SIG-M5 treated with dmso at 0.1 percent for 504 hours (cell line): ENCODE measurements around the gene MT1M.
A peak's percentile ranks its signal among the peaks of the same experiment; 100 is the strongest.

ENCODE experiments used
- DNase-seq: peaks from one replicate; lab custom pipeline; 2025; ENCODE audit not compliant: unreplicated experiment; lab: John Stamatoyannopoulos, UW

The MT1M gene

DNA sequence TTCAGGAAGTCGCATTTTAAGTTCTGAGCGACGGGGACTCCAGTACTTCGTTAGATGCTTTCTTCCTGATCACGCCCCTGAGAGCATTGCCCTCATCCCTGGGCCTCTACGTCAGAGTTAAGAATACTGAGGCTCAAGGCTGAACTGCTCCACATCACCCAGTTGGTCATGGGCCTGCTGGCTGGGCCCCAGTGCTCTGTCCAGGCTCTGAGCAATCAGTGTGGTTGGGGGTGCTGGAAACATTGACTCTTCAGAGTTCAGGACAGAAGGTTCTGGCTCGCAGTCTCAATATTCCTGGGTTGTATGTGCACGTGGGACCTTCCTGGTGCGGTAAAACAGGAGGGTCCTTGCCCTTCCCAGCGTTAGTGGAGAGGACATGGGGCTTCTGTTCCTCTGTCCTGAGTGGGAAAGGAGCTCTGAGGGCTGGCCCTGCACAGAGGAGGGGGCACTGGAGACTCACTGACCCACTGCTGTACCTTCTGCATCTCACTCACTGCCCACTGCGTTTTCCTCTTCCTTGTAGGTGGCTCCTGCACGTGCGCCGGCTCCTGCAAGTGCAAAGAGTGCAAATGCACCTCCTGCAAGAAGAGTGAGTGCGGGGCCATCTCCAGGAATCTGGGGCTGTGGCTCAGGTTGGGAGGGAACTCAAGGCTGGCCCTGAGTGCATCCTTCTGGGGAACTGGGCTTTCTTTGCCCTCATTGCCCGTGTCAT, 6.4 kb upstream of the MT1M start:
- peak; percentile 63 for DNase-seq

DNA sequence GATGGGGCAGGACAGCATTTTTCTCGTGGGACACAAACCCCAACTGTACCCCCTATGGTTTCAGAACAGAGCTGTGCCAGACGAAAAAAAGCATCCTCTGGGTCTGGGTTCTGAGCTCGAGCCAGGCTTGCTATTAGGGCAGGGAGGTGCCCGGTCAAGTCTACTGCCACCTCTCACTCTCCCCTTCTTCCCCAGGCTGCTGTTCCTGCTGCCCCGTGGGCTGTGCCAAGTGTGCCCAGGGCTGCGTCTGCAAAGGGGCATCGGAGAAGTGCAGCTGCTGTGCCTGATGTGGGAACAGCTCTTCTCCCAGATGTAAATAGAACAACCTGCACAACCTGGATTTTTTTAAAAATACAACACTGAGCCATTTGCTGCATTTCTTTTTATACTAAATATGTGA, 5.8 kb upstream of the MT1M start:
- no peak for DNase-seq

DNA sequence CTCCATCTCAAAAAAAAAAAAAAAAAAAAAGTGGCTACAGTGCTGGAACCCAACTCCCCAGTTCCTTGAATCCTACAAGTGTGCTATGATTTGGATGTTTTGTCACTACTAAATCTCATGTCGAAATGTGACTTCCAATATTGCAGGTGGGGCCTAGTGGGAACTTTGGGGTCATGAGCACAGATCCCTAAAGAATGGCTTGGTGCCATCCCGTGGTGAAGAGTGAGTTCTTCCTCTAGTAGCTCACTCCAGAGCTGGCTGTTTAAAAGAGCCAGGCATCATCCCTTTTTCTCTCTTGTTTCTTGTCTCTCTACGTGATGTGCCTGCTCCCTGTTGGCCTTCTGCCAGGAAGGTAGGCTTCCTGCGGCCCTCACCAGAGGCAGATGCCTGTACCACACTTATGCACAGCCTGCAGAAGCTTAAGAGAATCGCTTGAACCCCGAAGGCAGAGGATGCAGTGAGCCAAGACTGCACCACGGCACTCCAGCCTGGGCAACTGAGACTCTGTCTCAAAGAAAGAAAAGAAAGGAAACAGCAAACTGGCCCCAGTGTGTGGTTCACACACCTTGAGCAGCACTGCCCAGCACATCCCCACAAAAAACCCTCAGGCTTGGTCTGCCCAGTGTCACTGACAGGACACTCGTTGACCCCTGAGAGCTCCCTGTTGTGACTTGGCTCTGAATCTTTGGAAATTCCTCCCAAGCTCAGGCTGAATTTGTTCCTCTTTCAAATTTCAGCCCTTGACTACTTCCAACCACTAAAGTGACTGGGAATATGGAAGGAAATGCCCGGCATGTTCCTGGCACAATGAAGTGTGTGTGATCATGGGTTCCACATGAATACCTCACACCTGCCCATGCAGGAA, 3.7 kb upstream of the MT1M start:
- DNase-seq = no peak

DNA sequence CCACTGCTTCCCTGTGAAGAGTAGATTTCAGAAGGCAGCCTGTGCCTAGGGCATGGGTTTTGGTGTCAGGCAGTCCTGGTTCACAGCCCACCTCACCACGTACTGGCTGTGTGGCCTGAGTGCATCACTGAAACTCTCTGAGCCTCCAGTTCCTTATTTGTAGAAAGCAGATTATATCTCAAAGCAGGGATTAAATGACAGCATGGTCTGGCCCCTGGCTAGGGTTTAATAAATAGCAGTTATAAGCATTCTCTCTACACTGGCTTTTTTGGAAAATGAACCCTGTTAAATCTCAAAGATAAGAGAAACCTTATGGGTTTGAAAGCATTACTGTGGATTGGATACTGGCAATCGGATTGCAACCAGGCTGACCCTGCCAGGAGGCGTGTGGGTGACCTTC, 2.9 kb upstream of the MT1M start:
- no peak for DNase-seq

DNA sequence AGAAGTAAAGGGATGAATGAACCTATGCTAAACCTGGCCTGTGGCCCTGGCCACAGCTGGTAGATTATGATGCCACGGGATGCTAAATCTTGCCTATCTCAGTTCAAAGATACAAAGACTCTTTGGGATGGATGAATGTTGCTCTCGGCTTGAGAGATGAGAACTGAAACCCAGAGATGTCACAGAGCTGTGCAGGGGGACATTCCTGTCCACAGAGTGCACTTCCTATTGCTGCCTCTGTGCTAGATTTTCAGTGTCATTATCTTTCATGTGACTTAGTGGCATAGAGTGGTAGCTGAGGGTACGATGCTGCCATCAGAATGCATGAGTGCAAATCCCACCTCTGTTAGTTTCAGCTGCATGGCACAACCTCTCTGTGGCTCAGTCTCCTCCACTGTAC, 2.3 kb upstream of the MT1M start:
- peak; percentile 54 for DNase-seq

DNA sequence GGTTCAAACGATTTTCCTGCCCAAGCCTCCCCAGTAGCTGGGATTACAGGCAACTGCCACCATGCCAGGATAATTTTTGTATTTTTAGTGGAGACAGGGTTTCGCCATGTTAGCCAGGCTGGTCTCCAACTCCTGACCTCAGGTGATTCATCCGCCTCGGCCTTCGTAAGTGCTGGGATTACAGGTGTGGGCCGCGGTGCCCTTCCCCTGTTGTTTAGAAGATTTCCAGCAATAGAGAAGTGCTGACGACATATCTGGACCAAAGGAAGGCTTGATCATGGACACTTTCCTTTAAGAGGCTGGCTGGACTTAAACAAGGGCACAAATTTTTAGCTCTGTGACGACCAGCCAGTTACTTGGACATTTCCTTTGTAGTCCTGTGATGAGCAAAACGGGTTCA, 1.3 kb upstream of the MT1M start:
- no peak for DNase-seq

DNA sequence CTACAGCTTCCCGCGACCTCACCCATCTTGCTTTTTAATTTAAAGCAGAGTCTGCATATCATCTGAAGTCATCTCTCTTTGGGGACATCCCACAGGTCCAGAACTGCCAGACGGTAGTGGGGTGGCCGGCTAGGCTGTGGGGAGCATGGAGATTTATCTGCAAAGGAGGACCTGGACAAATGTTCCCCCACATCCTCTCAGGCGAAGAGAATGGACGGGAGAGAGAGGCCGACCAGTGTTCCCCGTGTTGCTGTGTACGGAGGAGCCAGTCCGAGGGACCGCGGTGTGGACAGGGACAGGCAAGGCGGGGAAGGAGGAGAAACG, 665 bp upstream of the MT1M start:
- no peak for DNase-seq

DNA sequence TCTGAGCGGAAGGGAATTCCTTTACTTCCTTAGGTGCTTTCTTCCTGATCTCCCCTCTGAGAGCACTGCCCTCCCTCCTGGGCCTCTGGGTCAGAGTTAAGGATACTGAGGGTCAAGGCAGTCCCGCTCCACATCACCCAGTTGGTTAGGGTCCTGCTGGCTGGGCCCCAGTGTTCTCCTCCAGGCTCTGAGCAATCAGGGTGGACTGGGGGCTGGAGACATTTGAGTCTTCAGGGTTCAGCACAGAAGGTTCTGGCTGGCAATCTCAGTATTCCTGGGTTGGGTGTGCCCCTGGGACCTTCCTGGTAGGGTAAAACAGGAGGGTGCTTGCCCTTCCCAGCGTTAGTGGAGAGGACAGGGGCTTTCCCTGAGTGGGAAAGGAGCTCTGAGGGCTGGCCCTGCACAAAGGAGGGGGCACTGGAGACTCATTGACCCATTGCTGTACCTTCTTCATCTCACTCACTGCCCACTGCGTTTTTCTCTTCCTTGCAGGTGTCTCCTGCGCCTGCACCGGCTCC, 448 bp downstream of the MT1M start:
- no peak for DNase-seq

DNA sequence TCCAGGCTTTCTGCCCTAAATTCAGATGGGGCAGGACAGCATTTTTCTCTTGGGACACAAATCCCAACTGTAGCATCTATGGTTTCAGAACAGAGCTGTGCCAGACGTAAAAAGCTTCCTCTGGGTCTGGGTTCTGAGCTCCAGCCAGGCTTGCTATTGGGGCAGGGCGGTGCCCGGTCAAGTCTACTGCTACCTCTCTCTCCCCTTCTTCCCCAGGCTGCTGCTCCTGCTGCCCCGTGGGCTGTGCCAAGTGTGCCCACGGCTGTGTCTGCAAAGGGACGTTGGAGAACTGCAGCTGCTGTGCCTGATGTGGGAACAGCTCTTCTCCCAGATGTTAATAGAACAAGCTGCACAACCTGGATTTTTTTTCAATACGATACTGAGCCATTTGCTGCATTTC, 1.1 kb downstream of the MT1M start:
- DNase-seq = no peak

DNA sequence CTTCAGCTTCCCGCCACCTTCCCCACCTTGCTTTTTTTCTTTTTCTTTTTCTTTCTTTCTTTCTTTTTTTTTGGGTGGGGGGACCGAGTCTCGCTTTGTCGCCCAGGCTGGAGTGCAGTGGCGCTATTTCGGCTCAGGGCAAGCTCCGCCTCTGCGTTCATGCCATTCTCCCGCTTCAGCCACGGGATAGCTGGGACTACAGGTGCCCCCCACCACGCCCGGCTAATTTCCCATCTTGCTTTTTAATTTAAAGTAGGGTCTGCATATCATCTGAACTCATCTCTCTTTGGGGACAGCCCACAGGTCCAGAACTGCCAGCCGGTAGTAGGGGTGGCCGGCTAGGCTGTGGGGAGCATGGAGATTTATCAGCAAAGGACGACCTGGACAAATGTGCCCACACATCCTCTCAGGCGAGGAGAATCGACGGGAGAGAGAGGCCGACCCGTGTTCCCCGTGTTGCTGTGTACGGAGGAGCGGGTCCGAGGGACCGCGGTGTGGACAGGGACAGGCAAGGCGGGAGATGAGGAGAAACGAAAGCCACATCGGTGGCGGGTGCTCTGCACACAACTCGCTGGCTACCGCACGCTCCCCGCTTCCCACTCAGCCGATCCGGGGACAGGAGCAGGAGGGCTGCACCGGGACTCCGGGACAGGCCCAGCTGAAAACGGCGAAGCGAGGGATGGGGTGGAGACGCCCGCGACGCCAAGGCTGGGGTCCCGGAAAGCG, 2.4 kb downstream of the MT1M start:
- DNase-seq = no peak

DNA sequence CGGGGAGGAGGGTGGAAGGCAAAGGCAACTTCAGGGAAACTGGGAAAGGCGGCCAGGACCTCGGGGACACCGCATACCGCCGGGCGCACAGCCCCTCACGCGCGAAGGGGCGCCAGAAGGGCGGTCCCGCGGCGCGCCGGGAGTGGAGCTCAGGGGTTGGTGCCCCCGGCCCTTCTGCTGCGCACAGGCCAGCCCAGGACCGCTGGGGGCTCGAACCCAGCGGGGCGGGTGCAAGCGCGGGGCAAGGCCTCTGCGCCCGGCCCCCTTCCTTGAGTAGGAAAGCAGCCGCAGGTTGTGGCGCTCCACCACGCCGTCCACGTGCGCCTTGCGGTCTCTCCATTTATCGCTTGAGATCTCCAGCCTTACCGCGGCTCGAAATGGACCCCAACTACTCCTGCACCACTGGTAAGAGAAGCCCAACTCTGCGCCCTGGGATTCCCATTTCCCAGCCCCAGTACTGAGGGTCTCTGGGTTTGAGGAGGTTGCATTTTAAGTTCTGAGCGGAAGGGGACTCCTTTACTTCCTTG, 3.0 kb downstream of the MT1M start:
- no peak for DNase-seq

DNA sequence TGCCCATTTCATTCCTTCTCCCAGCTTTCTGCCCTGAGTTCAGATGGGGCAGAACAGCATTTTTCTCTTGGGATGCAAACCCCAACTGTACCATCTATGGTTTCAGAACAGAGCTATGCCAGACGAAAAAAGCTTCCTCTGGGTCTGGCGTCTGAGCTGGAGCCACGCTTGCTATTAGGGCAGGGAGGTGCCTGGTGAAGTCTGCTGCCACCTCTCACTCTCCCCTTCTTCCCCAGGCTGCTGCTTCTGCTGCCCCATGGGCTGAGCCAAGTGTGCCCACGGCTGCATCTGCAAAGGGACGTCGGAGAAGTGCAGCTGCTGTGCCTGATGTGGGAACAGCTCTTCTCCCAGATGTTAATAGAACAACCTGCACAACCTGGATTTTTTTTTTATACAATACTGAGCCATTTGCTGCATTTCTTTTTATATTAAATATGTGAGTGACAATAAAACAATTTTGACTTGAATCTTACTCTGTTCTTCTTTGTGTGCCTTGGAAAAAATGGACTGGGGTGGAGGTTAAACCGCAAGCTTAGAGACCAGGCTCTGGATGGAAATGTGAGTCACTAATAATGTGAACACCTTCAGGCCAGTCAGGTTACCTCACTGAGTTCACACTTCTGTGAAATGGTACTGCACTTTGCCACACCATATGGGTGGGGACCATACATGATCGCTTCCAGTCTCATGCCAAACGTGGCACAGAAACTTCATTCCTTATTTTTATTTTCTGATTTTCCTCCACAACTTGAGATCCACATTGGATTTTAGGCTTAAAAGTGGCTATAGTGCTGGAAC, 4.4 kb downstream of the MT1M start:
- no peak for DNase-seq

DNA sequence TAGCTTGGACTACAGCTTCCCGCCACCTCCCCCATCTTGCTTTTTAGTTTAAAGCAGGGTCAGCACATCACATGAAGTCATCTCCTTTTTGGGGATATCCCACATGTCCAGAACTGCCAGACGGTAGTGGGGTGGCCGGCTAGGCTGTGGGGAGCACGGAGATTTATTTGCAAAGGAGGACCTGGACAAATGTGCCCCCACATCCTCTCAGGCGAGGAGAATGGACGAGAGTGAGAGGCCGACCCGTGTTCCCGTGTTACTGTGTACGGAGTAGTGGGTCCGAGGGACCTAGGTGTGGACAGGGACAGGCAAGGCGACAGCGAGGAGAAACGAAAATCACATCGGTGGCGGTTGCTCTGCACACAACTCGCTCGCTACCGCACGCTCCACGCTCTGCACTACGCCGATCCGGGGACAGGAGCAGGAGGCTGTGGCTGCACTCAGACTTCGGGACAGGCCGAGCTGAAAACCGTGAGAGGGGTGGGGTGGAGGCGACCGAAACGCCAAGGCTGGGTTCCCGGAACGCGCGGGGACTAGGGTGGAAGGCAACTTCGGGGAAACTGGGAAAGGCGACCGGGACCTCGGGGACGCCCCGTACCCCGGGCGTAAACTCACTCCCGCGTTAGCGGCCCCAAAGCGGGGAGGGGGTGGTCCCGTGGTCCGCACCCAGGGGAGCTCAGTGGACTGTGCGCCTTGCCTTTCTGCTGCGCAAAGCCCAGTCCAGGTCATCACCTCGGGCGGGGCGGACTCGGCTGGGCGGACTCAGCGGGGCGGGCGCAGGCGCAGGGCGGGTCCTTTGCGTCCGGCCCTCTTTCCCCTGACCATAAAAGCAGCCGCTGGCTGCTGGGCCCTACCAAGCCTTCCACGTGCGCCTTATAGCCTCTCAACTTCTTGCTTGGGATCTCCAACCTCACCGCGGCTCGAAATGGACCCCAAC, 5.6 kb downstream of the MT1M start, which contains the start of gene MT1A:
Gene MT1A (plus strand): TSS at position 853 of the 937 bp plus-strand sequence. CDS start 73 bp downstream, at position 926.
- no peak for DNase-seq

DNA sequence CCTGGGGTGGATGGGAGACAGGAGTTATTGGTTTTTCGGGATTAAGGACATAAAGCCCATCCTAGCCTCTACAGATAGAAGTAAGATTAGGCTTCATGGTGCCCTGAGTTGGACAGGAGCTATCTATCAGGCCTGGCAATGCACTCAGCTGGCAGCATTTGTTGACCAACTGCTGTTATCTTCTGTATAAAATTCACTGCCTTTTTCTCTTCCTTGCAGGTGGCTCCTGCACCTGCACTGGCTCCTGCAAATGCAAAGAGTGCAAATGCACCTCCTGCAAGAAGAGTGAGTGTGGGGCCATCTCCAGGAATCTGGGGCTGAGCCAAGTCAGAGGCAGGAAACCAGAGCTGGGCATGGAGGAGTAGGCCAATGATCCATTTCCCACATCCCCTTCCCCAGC, 6.6 kb downstream of the MT1M start:
- DNase-seq = no peak

DNA sequence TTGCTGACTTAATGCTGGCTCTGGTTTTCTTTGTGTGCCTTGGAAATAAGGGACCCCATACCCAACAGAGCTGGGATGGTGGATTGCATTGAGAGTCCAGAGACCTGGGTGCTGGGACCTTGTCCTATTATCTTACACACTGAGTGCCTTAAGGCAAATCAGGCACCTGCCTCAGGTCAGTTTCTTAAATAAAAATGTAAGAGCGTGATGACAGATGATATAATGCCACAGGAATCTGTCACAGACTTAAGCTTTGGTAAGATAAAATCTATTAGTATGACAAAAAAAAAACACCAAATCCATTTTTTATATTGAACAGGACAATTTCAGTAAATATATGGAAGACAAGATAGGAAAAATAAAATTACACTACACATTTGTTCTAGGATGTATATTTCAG, 7.6 kb downstream of the MT1M start:
- no peak for DNase-seq

DNA sequence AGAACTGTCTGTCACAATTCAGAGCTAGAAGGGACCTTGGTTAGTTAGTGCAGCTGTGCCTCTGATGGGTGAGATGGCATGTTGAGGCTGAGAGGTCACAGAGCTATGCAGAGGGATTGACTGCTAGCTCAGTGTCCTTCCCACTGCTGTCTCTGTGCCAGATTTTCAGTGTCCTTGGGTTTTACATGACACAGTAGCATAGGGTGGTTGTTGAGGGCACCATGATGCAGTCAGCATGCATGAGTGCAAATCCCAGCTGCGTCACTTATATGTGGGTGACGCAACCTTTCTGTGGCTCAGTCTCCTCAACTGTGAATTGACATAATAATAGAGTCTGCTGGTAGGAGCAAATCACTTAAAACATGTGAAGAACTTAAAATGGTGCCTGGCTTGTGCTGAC, 8.7 kb downstream of the MT1M start:
- no peak for DNase-seq

DNA sequence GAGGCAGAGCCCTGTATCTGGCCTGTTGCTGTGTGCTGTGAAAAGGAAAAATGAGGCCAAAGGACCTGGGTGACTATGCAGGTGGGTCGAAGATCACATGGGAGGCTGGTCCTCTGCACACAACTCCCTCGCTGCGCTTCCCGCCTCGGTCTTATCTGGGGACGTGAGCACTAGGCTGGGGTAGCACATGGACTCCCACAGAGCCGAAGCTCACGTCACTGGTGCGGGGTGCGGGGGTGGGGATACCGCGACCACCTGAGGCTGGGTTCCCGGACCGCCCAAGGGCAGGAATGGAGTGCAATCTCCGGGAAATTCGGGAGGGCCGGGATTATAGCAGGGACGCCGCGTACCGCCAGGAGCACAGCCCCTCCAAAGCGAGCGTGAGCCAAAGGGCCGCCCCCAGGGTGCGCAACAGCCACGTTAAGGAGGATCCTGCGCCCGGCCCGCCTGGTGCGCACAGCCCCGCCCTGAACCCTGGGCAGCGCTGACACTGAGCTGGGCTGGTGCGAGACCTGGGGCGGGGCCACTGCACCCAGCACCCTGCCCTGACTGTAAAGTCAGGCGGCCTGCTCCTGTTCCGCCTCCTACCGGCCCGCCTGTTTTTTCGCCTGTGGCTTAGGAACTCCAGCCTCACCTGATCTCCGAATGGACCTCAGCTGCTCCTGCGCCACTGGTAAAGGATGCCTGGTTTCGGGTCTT, 10.8 kb downstream of the MT1M start:
- DNase-seq = peak; percentile 54

DNA sequence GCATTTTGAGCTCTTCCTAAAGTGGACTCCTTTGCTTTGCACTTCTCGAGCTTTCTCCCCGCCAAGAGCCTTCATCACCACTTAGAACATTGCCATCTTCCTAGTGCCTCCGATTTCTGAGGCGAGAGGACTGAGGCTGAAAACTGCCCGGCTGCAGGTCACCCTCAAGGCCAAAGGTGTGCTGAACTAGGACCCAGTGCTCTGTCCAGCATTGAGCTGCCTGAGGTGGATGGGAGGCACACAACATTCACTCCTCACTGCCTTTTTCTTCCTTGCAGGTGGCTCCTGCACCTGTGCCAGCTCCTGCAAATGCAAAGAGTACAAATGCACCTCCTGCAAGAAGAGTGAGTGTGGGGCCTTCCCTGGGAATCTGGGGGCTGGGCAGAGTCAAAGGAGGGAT, 11.4 kb downstream of the MT1M start:
- no peak for DNase-seq

DNA sequence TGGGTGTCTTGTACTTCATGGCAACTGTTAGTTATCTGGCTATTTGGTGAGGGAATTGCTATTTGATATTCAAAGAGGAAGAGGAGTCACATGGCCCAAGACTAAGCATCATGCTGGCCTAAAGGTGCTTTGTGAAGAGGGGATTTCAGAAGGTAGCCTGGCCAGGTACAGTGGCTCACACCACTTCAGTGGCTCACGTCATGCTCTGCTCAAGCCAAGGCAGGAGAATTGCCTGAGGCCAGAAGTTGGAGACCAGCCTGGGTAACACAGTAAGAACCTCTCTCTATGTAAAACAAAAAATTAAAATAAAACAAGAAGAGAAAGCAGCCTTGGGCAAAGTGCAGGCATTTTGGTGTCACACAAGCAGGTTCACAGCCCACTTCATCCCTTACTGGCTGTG, 12.9 kb downstream of the MT1M start:
- DNase-seq = no peak
